GM21717 (cell line): ENCODE results near the gene CTIF.
"Not testable (repeated sequence)": the region's sequence is repeated elsewhere in the genome, so short reads cannot be mapped to it uniquely, and the experiment has no call there.

Source experiments
- ATAC-seq: cut with Tn5 transposase; IDR thresholded peaks from one replicate; pipeline ENCODE4 v1.9.1; 2021; ENCODE audit warnings: mild to moderate bottlenecking, moderate library complexity; ENCODE audit not compliant: unreplicated experiment

The CTIF gene

DNA sequence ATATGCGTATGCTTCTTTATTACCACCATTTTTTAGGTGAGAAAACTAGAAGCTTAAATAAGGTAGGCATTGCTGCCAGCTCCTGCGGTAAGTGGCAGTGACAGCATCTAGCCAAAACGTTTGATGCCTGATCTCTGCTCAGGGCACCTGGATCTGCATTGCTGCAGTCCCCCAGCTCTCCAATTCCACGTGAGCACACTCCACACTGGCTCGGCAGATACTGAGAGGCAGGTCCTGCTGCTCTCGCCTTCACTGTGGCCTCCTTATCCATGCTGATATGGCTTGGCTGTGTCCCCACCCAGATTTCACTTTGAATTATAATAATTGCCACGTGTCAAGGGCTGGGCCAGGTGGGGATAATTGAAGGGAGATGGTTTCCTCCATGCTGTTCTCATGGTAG lies 160.9 kb downstream of the CTIF start:
- no peak for ATAC-seq

DNA sequence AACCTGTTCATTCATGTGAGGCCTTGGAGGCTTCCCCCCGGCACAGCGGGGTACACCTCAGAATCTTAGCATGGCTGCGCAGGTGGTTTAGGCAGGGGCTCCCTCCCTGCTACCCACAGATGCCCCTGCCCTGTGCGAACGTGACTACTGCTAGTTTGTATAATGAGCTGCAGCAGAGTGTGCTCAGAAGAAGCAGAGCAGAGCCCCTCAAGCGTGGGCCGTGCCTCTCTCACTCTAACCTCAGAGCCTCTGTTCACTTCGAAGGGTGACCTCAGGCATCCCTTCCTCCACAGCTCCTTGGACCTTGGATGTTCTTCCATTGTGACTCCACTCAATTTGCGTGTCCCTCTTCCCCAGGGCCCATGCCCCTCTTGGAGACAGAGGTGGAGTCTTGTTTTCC lies 161.6 kb downstream of the CTIF start:
- ATAC-seq: no peak

DNA sequence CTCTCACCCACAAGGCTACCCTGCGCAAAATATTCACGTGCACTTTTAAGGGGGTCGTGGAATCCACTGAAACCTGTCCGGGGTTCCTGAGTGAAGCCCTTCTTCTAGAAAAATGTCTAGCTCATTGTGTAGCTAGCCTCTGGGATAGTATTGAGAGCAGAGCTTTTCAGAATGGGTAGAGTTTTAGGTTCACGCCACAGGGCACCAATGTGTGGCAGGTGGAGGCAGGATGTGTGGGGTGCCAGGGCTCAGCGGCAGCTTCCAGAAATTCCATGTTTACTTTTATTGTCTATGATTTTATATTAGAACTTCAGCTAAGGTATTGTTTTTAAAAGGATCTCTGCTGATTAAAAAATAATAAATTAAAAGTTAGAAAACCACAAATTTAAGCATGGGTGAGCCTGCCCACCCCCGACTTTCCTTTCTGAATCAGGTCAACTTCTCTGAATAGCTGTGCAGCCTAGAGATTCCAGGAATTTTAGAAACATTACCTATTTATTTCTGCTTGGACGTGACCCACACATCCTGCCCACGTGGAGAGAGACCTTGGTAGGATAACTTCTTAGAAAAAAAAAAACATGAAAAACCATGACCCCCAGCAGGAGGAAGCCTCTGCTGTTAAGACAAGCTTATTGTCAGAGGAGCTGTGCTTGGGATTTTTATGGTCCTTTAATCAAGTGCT lies 163.7 kb downstream of the CTIF start:
- ATAC-seq: no peak

DNA sequence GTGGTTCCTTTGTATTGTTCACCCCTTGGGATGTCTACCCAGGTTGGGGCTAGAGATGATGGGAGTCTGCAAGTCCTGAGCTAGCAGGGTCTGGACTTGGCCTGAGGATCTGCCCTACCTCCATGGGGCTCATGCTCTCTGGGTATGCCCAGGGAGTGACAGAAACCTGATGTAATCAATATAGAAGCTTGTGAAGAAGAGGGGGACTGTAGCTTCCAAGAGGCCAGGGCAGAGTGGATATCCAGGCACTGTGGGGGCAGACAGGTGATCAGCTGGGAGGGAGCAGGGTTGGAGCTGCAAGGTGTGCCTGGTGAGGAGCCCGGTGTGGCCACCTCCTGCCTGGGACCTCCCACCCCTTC lies 164.2 kb downstream of the CTIF start:
- ATAC-seq: no peak

DNA sequence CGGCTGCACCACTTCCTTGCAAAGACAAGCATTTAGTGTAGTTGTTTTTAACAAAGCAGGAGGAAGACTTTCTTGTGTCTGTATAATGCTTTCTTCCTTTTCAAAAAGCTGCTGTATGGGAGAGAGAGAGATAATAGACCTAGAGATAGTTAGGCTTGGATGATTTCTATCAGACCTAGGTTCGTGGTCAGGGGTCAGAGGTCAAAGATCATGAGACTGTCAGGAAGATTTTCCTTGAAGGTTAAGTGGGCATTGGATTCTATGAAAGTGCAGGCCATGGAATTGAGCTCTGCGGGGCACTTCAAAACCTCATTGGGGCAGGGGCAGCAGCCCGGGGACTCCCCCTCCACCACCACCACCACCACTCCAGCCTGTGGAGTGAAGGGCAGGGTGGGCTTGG lies 164.6 kb downstream of the CTIF start:
- no peak for ATAC-seq

DNA sequence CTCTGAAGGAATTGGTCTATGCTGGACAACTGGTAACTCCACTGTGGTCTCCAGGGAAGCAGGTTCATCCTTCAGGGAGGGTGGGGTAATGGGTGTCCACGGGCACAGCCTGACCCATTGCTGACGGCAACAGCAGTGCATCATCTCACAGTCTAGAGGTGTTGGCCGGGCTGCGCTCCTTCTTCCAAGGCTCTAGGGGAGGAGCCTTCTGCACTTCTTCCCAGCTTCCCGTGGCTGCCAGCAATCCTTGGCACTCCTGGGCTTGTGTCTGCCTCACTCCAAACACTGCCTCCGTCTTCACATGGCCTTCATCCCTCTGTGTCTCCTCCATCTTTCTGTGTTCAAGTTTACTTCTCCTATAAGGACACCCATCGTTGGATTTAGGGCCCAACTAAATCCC lies 166.2 kb downstream of the CTIF start:
- ATAC-seq: no peak

DNA sequence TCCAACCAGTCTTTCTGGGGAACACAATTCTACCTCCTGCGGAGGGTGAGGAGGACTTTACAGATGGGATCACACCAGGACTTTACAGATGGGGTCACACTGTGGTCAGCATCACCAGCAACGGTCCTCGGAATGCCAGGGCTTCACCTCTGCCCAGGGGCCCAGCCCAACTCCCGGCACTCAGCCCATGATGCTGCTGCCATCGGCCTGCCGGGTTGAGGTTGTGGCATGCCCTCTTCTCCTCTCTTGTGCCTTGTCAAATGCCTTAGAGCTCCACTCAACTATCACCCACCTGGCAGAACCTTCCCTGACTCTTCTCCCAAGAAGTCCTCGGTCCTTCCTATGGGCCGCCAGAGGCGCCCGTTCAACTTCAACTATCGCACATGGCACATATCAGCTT lies 166.7 kb downstream of the CTIF start:
- ATAC-seq: no peak

DNA sequence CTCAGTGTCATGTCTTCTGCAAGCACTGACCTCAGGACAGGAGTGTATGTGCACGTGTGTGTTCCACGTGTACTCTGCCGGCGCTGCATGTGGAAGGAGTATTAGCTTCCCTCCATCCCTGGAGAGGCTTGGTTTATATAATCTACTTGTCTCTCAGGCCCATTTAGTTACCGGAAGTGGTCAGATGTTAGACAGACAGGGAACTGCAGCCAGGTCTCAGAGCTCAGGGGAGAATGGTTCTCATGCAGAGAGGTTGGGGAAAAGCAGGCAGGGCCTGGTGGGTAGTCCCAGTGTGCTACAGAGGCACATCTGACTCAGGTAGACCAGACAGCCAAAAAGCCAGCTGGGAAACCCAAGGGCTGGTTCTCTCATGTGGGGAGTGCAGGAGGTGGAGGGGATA lies 167.9 kb downstream of the CTIF start:
- no peak for ATAC-seq

DNA sequence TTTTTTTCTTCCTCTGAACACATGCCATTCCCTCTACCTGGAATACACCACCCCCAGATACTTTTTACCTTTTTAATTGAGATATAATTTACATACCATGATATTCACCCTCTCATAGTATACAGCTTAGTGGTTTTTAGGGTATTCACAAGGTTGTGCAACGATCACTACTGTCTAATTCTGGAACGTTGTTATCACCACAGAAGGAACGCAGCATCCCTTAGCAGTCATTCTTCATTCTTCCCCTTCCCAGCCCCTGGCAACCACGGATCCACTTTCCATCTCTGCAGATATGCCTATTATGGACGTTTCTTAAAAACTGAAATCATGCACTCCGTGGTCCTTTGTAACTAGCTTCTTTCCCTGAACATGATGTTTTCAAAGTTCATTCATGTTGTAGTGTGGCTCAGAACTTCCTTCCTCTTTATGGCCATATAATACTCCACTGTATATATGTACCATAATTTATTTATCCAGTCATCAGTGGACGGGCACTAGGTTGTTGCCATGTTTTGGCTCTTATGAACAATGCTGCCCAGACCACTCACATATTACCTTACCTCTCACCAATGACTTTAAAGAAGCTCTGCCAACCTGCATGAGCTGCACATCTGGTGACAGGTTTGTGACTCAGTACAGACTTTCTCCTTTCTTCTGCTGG lies 168.9 kb downstream of the CTIF start:
- no peak for ATAC-seq

DNA sequence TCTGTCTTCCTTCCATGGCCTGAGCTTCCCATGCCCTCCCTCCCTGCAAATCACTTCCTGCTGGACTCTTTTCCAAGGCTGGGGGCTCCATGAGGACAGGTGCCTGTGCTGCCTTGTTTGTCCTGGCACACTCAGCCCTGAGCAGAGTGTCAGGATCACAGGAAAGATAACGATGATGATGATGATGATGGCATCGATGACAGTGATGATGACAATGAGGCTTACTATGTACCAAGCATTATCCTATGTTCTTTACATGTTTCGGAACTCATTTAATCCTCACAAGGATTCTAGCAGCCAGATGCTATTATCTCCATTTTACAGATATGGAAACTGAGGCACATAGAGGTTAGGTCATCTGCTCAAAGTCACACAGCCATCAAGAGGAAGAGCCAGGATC lies 170.0 kb downstream of the CTIF start:
- ATAC-seq: no peak

DNA sequence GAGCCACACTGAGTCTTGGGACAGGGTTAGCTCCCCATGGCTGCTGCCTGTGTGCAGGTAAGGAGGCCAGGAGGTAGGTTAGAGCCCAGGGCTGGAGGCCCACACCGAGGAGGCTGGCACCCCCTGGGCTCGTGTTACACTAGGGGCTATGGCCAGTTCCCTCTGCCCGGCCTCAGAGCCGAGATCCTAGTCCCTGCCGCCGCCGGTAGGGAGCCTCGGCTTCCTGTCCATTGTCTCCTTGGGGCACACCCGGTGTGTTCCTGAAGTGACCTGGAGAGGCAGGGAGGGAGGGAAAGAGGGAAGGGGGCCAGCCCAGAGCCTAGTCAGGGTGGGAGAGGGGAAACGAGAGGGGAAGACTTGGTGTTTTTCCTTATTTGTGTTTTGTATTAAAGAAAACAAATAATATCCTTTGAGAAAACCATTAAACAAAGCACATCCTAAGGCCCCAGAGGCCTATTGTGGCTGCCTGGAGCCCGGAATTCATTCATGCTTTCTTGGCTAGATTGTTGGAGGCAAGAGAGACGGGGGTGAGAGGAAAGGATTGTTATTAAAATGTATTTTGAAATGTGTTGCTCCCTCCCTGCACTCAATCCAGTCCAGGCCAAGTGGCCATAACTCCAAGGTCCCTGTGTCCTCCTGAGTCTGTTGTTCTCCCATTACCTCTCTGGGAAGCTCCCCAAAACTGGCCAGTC lies 170.7 kb downstream of the CTIF start:
- no peak for ATAC-seq

DNA sequence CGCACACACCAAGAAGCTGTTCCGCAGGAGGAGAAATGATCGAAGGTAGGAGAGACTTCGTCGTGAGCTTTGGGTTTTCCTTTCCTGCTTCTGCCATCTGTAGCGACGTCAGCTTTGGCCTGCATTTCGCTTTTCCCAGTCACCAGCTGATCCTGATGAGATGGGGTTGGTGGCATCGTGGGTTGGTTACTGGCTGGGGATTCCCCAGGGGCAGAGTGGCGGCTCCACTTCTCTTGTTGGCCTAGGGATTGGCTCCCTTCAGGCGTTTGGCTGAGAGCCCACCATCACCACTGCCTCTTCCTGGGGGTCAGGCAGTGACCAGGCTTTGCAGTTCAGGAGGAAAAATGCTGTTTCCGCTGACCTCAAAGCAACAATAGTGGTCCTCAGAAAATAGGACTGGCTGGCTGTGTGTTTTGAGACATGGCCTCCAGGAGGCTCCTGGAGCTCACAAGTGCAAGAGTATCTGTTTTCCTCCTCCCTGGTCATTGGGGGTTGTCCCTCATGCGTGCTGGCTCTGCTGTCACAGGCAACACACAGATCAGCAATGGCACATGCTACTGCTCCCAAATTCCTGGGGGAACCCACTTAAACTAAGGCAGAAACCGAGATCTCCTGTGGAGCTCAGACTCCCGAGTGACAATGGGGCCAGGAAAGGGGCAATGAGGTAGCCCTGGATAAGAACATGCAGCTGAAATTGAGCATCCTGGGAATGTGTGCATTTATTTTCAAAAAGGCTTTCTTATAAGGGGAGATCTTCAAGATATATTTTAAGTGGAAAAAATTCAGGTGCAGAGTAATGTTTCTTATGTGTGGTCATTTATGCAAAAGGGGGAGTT lies 173.0 kb downstream of the CTIF start:
- no peak for ATAC-seq

DNA sequence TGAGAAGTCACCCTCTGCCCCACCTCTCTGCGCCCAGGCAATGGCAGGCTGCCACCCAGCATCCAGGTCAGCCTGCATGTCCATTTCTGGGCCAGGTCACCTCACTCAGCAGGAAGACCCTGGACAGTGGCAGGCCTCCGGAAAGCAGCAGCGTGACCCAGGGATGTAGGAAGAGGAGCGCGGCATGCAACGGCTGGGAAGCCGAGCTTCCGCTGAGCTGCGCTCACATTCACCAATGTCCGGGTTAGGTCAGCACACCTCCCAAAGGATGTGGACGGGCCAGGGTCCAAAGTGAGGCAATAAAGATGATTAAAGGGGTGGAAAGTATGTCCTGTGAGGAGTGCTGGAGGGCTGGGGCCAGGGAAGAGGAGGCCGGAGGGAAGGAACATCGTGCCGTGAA lies 174.5 kb downstream of the CTIF start:
- ATAC-seq: no peak

DNA sequence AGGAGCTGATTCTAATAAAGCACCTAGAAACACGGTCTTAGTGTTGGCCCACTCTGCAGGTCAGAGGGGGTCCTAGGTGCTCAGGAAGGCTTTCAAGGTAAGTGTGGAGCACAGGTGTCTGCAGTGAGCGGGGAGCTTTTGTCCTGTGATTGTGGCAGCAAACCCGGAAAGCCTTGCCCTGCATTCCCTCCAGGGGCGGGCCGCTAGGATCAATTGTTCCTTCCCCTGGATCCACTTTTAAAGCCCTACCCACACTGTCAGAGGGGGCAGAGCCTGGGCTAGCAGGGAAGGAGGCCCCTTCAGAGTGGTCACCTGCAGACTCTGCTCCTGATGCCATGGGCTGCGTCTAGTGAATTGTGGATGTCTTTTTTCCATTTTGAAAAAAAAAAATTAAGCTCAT lies 176.0 kb downstream of the CTIF start:
- ATAC-seq: no peak

DNA sequence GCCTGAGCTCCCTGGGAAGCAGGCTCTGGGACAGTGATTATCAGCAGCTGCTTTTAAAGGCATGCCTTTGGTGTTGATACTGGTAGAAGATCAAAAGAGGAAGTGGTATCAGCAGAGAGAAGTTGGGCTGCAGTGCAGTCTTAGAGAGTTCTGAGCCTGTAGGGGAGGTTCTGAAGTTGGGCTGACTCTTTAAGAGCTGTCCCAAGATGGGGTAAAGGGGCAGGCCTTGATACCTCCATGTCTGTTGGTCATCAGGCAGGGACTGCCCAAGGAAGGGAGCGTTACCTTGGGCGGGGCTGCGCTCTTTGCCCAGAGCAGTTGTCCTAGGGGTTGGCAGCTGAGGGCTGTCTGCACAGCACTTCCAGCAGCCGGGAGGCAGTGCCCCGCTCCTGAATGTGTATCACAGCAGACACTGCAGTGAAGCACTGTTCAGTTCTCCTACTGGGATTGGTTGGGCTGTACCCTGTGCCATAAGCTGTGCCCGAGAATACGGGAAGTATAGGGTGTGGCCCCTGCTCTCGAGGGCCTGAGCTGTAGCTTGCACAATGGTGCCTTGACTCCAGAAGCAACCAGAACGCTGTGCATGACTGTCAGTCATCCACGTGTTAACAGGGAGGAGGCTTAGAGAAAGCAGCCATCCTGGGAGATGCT lies 177.0 kb downstream of the CTIF start:
- ATAC-seq: no peak

DNA sequence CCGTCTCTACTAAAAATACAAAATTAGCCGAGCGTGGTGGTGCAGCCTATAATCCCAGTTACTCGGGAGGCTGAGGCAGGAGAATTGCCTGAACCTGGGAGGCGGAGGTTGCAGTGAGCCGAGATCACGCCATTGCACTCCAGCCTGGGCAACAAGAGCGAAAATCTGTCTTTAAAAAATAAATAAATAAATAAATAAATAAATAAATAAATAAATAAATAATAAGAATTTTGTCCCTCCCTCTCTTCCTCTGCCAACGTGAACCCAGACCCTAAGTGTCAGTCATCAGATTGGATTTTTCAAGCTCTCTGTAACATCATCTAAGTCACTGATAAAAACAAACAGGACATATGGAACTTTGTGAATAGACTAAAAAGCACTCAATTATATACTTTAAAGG lies 178.4 kb downstream of the CTIF start:
- ATAC-seq: not testable (repeated sequence)

DNA sequence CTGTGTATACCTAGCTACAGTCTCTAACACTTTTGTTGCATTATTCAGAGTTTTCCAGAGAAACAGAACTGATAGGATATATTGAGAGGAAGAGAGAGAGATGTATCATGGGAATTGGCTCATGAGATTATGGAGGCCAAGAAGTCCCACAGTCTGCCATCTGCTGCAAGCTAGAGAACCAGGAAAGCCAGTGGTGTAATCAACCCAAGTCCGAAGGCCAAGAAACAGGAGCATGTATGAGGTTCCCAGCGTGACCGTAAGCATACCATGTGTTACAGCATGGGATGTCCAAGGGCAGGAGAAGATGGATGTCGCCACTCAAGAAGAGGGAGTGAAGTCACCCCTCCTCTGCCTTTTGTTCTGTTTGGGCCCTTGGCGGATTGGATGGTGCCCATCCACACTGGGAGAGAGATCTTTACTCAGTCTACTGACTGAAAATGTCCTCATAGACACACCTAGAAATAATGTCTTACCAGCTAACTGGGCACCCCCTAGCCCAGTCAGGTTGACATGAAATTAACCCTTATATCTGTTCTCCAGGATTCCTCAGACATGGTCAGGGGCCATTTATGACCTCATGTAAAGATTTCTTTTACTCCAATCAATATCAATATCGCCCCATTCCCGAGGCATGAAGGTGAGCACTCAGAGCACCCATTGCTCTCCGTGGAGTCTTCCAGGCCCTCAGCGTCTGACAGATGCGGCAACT lies 179.6 kb downstream of the CTIF start:
- ATAC-seq: no peak

DNA sequence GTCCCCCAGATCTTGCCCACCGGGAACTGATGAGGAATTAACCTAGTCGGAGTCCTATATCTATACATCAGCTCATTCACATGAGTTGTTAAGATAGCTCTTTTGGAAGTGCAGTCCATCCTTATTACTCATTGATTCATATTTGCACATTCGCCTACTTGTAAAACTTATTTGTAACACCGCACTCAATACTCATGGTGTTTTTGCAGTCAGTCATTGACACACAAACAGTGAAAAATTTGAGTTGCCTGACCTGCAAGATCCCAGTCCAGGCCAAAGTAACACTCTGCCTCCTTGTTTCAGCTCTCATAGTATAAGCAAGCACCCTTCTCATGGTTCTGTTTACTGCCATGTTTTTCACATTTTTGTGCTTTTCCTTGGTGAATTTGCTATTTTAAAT lies 180.6 kb downstream of the CTIF start:
- ATAC-seq: no peak

DNA sequence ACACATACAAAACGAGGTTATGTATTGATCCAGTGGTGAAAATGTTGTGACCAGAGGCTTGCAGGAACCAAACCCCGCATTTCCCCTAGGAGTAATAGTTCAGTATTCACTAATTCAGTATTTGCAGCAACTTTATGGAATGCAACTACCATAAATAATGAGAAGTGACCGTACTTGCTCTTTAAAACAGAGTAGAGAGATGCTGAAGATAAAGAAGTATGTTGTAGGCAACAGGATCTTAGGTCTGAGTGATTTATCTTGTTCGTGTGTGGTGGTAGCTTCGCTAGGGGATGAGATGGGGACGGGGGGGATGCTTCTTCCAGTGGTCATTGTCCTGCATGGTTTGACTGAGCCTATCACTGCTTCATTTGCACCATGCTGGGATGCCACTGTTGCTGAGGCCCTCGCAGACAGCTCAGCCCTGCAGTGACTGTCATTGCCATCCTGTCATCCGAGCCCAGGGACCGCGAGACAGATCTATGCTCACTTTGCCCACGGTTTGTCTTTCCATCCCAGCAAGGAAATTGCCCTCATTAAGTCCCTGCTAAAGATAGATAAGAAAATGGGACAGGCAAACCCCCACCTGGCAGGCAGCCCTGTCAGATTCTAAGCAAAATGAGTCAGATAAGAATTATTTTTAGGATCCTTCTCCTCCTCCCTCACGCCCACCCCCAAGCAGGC lies 181.3 kb downstream of the CTIF start:
- no peak for ATAC-seq

DNA sequence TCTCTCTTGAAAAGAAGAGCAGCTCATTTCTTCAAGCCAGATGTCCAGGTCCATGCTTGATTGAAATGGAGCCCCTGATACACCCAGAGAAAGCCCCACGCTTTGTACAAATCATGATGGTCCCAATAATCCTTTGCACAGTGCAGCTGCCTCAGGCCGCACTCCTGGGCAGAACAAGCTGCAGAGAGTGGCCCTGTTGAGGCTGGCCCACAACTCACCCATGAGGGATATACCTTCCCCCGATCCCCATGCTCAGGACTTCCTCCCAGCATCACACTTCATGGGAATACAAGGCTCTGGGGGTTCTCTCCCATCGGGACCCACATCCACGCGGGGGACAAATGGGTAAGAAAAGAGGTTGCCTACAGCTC lies 181.8 kb downstream of the CTIF start:
- no peak for ATAC-seq
